ENCODE data around the gene SOD2.

DNA sequence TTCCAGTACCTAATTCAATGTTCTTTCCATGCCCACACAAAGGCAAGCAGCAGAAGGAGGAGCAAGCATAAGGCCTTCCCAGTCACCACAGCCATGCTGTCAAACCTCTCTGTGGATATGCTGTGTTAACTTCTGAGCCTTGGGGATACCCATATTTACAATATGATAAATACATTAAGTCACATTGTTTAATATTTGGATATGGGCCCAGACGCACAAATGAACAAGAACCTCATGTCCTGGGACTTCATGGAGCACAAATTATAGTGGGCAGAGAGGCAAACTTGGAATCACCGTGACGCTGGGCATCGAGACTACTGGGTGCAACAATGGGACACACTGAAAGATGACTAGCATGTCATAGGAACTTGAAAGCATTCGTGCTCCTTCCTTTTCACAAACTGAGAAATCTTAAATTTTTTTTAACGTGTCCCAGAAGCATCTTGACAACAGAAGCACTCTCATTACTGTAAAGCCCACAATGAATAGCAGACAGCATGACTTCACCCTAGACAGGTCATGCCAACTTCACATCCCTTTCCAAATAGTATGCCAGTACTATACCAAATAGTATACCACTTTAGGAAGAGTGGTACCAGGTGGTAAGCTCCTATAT, 16.0 kb downstream of the SOD2 start:
- TF ChIP-seq EZH2 (IDR thresholded peaks at IDR 0.05; ENCODE audit: low read length, missing control alignments) = no peak
- TF ChIP-seq, protein P1, sequence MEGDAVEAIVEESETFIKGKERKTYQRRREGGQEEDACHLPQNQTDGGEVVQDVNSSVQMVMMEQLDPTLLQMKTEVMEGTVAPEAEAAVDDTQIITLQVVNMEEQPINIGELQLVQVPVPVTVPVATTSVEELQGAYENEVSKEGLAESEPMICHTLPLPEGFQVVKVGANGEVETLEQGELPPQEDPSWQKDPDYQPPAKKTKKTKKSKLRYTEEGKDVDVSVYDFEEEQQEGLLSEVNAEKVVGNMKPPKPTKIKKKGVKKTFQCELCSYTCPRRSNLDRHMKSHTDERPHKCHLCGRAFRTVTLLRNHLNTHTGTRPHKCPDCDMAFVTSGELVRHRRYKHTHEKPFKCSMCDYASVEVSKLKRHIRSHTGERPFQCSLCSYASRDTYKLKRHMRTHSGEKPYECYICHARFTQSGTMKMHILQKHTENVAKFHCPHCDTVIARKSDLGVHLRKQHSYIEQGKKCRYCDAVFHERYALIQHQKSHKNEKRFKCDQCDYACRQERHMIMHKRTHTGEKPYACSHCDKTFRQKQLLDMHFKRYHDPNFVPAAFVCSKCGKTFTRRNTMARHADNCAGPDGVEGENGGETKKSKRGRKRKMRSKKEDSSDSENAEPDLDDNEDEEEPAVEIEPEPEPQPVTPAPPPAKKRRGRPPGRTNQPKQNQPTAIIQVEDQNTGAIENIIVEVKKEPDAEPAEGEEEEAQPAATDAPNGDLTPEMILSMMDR (conservative IDR thresholded peaks at IDR 0.05 in 1 of 2, IDR thresholded peaks at IDR 0.05 in 1 of 2; ENCODE audit: low read depth in 1 of 2, low read length in 2 of 2) = no peak
